SHP77 (cell line): ENCODE data around the gene S100G.

Experiments
- DNase-seq, 2 experiments: peaks; one replicate each; lab custom pipeline; 2025; lab: John Stamatoyannopoulos, UW

The S100G gene

GRCh38 chrX:16646366-16647138, 3.4 kb upstream of the S100G start:
- DNase-seq, result no peak

- DNase-seq, result no peak
These were observed 1.6 kb downstream of the S100G start for GRCh38 chrX:16651391-16652024.

GRCh38 chrX:16653424-16653823, 3.5 kb downstream of the S100G start:
- no peak for DNase-seq

GRCh38 chrX:16654093-16654492, 4.1 kb downstream of the S100G start:
- DNase-seq, result no peak

- no peak for DNase-seq
These were observed 8.3 kb downstream of the S100G start for GRCh38 chrX:16658284-16658683.

GRCh38 chrX:16659321-16659720, 9.4 kb downstream of the S100G start:
- no peak for DNase-seq

GRCh38 chrX:16661495-16661894, 11.5 kb downstream of the S100G start:
- DNase-seq, result no peak

- DNase-seq, result no peak
These were observed 12.4 kb downstream of the S100G start for GRCh38 chrX:16662402-16662801.

GRCh38 chrX:16664074-16664473, 14.1 kb downstream of the S100G start:
- no peak for DNase-seq

GRCh38 chrX:16664626-16665025, 14.7 kb downstream of the S100G start:
- no peak for DNase-seq

GRCh38 chrX:16665089-16665488, 15.1 kb downstream of the S100G start:
- no peak for DNase-seq

- DNase-seq, result no peak
These were observed 16.6 kb downstream of the S100G start for GRCh38 chrX:16666541-16666940.

- no peak for DNase-seq
These were observed 21.0 kb downstream of the S100G start for GRCh38 chrX:16671005-16671404.

GRCh38 chrX:16678689-16679088, 28.7 kb downstream of the S100G start:
- no peak for DNase-seq

GRCh38 chrX:16683007-16683664, 33.2 kb downstream of the S100G start:
- no peak for DNase-seq

- no peak for DNase-seq
These were observed 37.6 kb downstream of the S100G start for GRCh38 chrX:16687514-16687913.

GRCh38 chrX:16695079-16695676, 45.2 kb downstream of the S100G start:
- DNase-seq, result no peak

GRCh38 chrX:16696956-16697355, 47.0 kb downstream of the S100G start:
- DNase-seq, result no peak

GRCh38 chrX:16699389-16699788, 49.4 kb downstream of the S100G start:
- DNase-seq, result no peak

- no peak for DNase-seq
These were observed 50.8 kb downstream of the S100G start for GRCh38 chrX:16700734-16701133.

GRCh38 chrX:16702700-16703599, 53.0 kb downstream of the S100G start:
- DNase-seq, result no peak
